ENCODE measurements around the gene FZD4.

- TF ChIP-seq EZH2 (IDR thresholded peaks at IDR 0.05; ENCODE audit: borderline replicate concordance, low read depth, low read length, severe bottlenecking) (no peak), CTCF (IDR thresholded peaks at IDR 0.05; ENCODE audit: extremely low read depth in 1 of 2, insufficient read depth in 1 of 2, low read depth in 1 of 2, low read length in 2 of 2) (no peak)
- TF ChIP-seq, protein P1, sequence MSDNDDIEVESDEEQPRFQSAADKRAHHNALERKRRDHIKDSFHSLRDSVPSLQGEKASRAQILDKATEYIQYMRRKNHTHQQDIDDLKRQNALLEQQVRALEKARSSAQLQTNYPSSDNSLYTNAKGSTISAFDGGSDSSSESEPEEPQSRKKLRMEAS (IDR thresholded peaks at IDR 0.05; ENCODE audit: insufficient read depth, insufficient read length): no peak
Measured at GRCh38 chr11:86977441-86978050, 22.4 kb upstream of the FZD4 start.
